ENCODE data around the gene CHI3L1.

The CHI3L1 gene

GRCh38 chr1:203151362-203152157 lies 34.9 kb downstream of the CHI3L1 start:
- no peak for DNase-seq (ENCODE audit: low read depth)

- DNase-seq (ENCODE audit: low read depth) = no peak
Observed at GRCh38 chr1:203150511-203151297, 35.8 kb downstream of the CHI3L1 start.

- no peak for DNase-seq (ENCODE audit: low read depth)
Observed at GRCh38 chr1:203149188-203149840, 37.2 kb downstream of the CHI3L1 start.

- no peak for DNase-seq (ENCODE audit: low read depth)
Observed at GRCh38 chr1:203148579-203148978, 37.9 kb downstream of the CHI3L1 start.

- DNase-seq (ENCODE audit: low read depth) = no peak
Observed at GRCh38 chr1:203148127-203148526, 38.4 kb downstream of the CHI3L1 start.

- no peak for DNase-seq (ENCODE audit: low read depth)
Observed at GRCh38 chr1:203147376-203147775, 39.1 kb downstream of the CHI3L1 start.

GRCh38 chr1:203146537-203146936 lies 40.0 kb downstream of the CHI3L1 start:
- DNase-seq (ENCODE audit: low read depth) = no peak

- no peak for DNase-seq (ENCODE audit: low read depth)
Observed at GRCh38 chr1:203146042-203146369, 40.5 kb downstream of the CHI3L1 start.

GRCh38 chr1:203145321-203146041 lies 41.0 kb downstream of the CHI3L1 start:
- no peak for DNase-seq (ENCODE audit: low read depth)

- no peak for DNase-seq (ENCODE audit: low read depth)
Observed at GRCh38 chr1:203144661-203145060, 41.8 kb downstream of the CHI3L1 start.

GRCh38 chr1:203143641-203144040 lies 42.9 kb downstream of the CHI3L1 start:
- no peak for DNase-seq (ENCODE audit: low read depth)

- DNase-seq (ENCODE audit: low read depth) = no peak
Observed at GRCh38 chr1:203142684-203143408, 43.7 kb downstream of the CHI3L1 start.

GRCh38 chr1:203142124-203142523 lies 44.4 kb downstream of the CHI3L1 start:
- no peak for DNase-seq (ENCODE audit: low read depth)

- no peak for DNase-seq (ENCODE audit: low read depth)
Observed at GRCh38 chr1:203140743-203141520, 45.6 kb downstream of the CHI3L1 start.

- DNase-seq (ENCODE audit: low read depth) = no peak
Observed at GRCh38 chr1:203139976-203140475, 46.5 kb downstream of the CHI3L1 start.

GRCh38 chr1:203138066-203138465 lies 48.4 kb downstream of the CHI3L1 start:
- no peak for DNase-seq (ENCODE audit: low read depth)

- no peak for DNase-seq (ENCODE audit: low read depth)
Observed at GRCh38 chr1:203137324-203137723, 49.2 kb downstream of the CHI3L1 start.

- no peak for DNase-seq (ENCODE audit: low read depth)
Observed at GRCh38 chr1:203136409-203137042, 50.0 kb downstream of the CHI3L1 start.

- DNase-seq (ENCODE audit: low read depth) = no peak
Observed at GRCh38 chr1:203135636-203136305, 50.7 kb downstream of the CHI3L1 start.
